GM18858 (cell line): Measurements from ENCODE around the gene PKIG.
"Not testable (repeated sequence)": the region's sequence is repeated elsewhere in the genome, so short reads cannot be mapped to it uniquely, and the experiment has no call there.

Source experiments
- ATAC-seq: cut with Tn5 transposase; IDR thresholded peaks from one replicate; pipeline ENCODE4 v1.9.1; 2021; ENCODE audit not compliant: unreplicated experiment

PKIG gene

DNA sequence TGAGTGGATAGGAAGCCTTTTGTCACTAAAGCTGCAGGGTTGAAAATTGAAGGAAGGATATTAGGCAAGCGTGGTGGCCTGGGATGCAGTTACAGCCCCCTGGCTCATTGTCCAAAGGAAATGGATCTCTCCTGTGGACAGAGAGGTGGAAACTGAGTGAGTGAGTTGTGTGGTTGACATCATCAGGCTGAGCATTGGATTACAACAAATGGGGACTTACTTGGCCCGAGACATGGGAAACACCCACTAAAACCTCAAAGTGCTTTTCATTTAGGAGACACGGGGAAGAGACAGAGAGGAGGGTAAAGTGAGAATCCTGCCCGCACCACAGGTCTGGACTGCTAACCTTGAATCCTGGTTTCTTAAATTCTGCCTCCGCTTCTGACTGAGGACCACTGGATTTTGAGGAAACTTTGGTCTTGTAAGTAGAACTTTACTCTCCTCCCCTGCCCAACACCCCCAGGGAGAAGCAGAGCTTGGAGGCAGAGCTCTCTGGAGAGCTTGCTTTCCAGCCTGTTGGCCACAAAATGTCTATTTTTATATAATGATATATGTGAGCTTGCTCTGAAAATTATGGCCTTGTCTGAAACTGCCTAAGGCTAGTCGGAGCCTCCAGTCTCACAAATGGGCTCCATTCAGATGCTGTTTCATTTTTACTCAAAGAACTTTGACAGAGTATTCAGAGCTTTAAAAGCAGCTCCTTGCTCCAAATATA lies at the start of gene PKIG:
PKIG (plus strand) TSS at position 269 of the 715 bp plus-strand sequence. CDS start 31,978 bp downstream, outside the sequence.
- no peak for ATAC-seq

DNA sequence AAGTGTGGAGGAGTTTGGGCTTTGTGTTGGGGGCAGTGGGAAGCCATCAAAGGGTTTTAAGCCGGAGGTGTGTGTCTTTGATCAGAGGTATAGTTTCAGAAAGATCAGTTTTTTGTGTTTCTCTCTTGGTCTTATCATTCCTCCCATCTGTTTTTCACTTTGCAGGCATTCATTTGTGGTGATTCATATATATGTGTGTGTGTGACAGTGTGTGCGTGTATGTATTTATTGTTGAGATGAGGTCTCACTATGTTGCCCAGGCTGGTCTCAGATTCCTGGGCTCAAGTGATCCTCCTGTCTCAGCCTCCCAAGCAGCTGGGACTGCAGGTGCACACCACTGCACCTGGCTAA lies 49.4 kb upstream of the PKIG start:
- no peak for ATAC-seq

DNA sequence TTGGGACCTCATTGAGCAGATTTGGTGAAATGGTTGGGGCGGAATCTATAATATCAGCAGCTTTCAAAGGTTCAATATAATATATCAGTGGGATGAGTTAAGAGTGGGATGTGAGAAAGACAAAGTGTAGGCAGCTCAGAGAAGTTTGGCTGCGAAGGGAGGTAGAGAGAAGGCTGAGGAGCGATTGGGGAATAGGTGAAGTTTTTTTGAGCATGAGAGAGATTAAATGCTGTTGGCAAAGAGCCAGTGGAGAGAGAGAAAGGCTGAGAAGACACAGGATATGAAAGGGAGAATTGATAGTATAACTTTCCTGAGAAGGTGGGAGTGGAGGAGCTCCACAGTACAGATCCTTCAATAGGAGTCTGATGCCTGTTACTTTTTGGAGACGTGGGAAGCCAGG lies 48.5 kb upstream of the PKIG start:
- ATAC-seq: no peak

DNA sequence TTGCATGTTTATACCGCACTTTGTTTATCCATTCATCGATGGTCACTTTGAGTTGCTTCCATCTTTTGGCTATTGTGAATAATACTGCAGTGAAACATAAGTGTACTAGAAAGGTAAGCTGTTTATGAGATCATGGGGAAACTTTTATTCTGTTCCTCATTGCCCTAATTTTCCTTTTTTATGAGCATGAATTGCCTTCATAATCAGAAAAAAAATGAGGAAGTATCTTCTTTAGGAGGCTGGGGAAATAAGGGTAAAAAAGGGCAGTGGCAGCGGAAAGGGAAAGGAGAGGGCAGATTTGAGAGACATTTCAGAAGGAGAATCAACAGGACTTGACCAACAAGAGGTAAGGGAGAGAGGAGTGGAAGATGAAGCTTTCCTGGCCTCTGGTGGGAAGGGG lies 46.2 kb upstream of the PKIG start:
- ATAC-seq: no peak

DNA sequence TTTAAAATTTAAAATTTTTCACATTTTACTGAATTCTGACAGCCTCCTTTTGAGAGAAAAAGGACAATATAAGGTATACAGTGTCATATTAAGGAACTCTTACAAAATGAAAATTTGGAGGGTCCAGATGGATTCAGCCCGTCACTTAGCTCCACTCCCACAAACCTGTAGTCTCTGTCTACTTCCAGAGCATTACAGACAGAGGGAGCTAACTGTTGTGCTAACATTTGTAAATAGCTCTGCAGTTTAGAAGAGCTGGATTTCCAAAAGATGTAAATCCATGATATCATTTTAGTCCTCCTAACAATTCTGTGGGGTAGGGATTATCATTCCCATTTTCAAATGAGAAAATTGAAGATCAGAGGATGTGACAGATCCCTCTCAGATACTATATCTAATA lies 44.4 kb upstream of the PKIG start:
- ATAC-seq: no peak

DNA sequence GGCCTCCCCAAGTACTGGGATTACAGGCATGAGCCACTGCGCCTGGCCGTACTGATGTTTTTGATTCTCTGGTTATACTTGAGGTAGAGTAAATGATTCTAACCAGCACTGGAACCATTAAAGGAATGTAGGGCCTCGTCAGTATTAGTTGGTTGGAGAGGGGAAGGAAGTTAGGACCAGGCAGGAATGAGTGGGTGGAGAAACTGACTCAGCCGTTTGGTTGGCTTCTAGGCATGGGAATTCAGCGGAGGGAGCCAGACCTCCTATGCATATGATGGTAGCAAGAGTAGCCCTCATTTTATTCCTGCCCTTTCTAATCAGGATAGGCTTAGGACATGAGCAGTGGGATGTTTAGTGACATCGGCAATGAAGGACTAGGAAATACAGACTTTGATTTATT lies 41.5 kb upstream of the PKIG start:
- no peak for ATAC-seq

DNA sequence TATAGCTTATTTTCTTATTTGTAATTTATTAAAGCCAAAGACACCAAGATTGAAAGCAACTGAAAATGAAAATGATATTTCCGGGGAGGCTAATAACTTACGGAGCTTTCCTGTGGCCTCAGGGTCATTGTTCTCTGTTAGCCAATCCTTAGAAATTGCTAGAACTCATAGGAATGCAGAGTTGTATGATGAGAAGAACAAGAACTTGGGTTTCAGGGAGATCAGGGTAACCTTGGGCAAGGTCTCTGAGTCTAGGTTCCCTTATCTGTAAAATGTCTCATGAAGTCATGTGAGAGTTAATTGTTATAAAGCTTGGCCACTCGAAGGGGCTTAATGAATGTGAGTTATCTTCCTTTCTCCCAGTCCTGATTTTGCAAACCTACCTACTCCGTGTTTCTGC lies 40.4 kb upstream of the PKIG start:
- ATAC-seq: no peak

DNA sequence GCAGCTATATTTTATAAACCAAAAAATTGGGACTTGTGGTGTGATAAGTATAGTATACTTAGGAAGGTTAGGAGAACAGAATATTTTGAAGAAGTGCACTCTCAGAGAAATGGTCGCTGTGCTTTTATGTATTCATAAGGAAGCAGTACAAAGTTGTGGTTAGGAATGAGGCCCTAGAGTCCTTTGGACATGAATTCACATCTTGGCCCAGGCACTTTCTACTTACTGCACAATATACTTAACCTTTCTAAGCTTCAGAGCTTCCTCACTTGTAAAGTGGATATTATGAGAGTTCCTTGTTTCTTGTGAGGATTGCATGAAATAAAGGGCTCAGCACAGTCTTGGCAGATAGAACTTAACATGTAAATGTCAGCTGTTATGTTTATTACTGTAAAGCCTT lies 39.5 kb upstream of the PKIG start:
- no peak for ATAC-seq

DNA sequence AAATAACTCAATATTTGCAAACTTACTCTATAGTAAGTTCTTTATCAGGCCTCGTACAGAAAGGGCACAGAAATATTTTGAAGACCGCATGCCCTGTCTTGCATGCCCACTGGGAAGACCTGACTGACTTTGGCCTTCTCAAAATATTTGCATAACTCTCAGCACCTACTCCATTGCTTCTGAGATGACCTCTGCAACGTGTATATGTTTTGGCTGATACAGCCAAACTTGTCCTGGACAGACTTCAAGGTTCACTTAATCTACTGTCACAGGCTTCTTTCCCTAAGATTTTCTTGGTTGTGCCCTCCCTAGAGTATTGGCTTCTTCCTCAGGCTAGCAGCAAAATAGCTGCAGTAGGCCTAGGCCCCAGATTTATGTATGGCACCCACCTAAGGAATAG lies 39.0 kb upstream of the PKIG start:
- ATAC-seq: no peak

DNA sequence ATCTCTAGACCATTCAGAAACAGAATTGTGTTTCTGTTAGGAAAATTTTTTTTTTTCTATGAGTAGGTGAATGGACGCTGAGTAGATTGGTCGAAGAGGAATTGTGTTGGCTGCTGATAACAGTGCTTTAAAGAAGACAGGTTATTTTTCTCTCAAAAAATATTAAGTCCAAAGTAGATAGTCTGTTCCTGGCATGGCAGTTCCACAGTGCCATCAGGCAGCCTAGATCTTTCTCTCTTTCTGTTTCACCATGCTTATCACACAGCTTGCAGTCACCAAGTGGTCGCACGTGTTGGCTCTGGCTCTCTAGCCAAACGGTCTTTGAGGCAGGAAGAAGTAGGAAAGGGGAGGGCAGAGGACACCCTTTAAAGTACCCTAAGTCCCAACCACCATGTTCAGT lies 38.1 kb upstream of the PKIG start:
- ATAC-seq: no peak

DNA sequence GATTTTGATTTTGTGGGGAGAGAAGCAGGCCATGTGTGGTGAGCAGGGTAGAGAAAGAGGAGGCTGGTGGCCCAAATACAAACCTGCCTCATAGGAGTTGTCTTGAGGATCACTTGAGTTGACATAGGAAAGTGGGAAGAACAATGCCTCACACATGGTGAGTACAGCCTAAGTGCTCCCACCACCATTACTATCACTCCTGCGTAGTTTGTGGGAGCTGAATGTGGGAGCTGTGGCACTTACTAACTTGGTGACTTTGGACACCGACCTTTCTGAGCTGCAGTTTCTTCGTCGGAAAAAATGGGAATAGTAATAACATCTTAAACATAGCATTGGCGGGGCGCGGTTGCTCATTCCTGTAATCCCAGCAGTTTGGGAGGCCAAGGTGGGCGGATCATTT lies 35.0 kb upstream of the PKIG start:
- ATAC-seq: no peak

DNA sequence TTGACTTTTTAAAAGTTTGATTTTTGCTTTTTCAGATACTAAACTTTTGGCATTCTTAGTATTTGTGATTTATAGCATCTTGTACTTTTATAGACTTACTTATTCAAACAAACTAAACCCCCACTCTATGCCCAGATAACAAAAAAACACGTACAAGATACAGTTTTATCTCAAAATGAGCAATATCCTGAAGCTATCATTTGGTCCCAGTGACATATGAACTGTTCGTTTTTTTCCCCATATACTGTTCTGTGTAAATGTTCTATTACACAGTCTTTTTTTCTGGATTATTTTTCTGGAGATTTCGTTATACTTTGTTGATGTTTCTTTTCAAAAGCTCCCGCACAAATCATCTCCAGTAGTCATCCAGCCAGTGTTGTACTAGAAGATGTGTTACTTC lies 33.3 kb upstream of the PKIG start:
- no peak for ATAC-seq

DNA sequence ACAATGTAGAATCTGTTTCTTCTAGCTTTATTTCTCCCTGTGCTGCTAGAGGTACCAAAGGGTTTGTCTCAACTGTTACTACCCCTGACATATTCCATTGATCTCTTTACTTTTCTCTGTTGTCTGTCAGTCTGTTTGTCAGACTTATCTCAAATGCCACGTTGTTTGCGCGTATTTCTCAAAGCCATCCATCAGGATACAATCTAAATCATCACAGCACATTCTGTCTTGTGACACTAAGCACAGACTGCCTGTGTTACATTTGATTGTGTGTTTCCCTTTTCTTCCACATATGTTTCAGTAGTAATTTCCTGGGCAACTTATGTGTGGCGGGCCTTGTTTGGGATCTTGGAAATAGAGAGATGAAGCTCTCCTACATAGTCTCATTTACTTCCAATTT lies 30.3 kb upstream of the PKIG start:
- no peak for ATAC-seq

DNA sequence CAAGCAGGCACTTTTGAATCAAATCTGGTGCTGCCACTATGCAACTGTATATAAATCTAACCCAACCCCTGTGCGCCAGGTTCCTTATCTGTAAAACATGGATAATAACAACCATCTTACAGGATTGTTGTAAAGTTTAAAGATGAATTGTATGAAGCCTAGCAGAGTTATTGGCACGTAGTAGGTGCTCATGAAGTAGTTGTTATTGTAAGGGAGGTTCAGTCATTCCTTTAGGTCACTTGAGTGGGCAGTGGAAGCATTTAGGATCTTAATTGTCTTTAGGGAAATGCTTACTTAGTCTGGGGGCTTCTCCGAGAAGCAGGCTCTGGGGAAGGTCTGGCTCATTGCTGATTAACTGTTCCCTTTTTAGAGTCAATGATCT lies 29.8 kb upstream of the PKIG start:
- no peak for ATAC-seq

DNA sequence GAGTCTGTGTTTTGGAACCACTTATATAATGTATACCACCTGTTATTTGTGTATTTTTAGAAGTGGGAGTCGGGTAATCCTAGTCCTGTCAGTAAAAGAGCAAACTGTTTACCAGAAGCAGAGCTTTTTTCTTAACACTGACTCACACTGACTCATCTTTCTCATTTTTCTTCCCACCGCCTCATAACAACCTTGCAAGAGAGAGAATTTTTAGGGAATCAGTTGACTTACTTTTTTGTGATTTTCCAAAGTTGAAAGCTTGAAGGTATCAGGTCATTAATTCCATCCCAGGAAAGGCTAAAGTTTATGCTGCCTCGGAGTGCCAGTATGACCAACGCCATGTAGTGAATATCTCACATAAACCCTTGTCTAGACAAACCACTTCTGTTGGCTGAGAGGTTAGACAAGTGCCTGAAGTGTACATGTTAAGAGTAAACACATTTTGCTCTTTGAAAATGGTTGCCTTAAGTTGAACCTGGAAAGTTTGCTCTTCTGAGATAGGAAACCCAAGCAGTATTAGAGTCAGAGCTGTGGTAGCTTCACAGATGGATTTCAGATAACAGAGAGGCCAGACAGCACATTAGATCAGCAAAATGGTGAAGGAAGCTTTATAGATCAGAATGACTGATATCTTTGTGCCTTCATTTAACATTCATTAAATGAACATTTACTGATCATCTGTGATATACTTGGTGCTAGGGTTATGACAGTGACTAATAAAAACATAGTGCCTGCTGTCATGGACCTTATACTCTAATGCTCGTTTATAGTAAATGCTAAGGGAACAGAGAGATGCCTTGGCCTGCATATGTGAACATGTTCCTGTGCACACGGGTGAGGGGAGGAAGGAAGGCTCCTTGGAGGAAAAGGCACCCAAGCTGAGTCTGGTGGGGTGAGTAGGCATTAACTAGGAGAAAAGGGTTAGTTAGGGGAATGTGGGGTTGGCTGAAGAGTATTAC lies 29.1 kb upstream of the PKIG start:
- no peak for ATAC-seq

DNA sequence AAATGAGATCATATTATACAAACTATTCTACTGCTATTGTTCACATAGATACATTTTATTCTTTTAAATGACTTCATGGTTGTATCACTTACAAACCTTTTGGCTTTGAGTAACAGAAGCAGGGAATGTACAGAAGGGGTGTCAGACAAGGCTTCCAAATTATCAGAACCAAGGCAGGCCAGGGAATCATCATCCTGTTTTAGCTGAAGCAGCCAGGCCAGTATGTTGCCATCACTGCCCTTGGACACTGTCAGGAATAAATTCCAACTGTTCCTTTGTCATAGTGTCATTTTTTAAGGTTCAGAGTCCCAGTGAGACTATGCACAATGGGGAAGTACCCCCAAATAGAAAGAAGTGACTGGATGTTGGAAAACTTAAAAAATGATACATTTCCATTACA lies 23.1 kb upstream of the PKIG start:
- no peak for ATAC-seq

DNA sequence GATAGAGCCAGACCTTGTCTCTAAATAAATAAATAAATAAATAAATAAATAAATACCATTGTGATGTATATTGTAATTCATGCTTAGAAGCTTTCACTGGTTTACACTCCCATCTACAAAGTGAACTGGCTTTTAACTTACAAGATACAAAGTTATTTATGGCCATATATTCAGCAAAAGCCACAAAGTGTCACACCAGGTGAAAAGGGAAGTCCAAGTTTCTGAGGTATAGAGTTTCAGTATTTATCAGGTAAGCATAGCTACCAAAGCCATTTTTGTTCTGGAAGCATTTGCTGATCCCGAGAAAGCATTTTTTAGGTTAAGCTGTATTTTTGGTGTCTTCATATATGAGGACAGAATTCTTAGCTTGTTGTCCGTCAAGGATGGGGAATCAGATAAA lies 22.1 kb upstream of the PKIG start:
- ATAC-seq: no peak

DNA sequence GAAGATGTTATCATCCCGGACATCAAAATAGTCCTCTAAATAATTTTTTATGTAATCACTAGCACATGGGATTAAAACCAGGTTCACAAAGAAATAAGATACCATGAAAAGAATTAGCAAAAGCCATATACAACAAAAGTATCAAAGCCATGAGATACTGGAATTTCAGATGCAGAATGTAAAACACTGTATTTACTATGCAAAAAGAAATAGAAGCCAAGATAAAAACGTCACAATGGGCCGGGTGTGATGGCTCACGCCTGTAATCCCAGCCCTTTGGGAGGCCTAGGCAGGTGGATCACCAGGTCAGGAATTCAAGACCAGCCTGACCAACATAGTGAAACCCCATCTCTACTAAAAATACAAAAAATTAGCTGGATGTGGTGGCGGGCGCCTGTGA lies 21.6 kb upstream of the PKIG start:
- ATAC-seq: not testable (repeated sequence)

DNA sequence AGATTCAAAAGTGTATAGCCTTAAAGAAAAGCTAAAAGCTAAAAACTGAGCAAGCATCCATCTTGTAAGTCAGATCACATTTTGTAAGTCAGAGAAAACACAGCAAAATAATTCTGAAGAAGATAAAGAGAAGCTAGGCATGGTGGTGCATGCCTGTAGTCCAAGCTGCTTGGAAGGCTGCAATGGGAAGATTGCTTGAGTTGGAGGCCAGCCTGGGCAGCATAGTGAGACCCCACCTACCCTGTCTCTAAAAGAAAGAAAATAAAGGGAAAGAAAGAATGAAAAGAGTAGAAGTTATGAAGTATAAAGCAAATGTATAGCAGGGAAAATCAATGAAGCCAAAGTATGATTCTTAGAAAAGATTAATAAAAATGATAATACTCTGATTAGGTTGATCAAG lies 20.5 kb upstream of the PKIG start:
- no peak for ATAC-seq

DNA sequence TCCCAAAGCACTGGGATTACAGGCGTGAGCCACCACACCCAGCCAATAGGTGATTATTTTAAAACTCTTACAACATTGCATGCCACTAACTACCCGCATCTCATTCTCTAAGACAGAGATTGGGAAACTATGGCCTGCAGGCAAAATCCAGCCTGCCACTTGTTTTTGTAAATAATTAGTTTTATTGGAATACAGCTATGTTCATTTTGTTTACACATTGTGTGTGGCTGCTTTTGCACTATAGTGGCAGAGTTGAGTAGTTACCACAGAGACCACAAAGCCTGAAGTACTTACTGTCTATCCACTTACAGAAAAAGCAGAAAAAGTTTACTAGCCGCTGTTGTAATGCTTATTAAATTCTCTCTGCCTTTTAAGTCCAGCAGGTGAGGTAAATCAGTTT lies 16.4 kb upstream of the PKIG start:
- ATAC-seq: no peak

DNA sequence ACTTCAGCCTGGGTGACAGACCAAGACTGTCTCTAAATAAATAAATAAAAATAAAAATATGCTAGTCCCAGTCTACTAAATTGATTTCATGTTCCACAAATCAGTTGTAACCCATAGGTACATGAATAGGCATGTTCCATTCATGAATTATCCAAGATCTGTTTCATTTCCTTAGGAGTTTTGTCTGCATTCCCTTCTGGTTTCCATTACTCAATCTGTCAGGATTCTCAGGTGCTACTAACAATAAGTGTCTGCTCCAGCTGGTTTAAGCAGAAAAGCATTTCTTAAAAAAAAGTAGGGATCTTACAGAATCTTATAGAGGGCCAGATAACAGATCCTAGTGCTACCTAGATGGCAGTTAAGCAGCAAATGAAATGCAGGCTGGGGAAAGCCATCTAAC lies 15.6 kb upstream of the PKIG start:
- no peak for ATAC-seq

DNA sequence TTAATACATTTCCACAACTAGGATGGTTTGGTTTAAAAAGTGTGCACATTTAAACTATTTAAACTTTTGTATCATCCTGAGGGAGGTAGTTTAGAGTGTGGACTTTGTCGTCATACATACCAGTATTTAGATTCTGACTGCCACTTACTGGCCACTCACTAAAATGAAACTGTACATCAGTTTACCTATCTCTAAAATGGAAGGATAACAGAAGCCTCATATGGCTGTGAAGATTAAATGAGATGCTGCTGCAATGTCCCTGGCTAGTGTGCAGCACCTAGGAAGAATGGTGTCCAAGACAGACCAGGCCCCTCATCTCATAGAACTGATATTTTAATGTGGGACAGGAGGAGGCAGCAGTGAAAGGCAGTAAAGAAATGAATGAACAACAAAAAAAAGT lies 12.0 kb upstream of the PKIG start:
- ATAC-seq: no peak
